Gastroesophageal sphincter (tissue), 4 donors: ENCODE results near the gene MGAT4A. TPM values are rescaled to one million over a fixed set of nuclear protein-coding genes. Genes with fewer than 3 reads are reported as not detected.

Experiments
- ATAC-seq: fragments of 150-250 bp; one replicate; pipeline ENCODE4 v1.9.1; 2016; ENCODE audit warnings: mild to moderate bottlenecking, moderate library complexity
- H3K27ac ChIP-seq, 4 donors: fragments of 200-600 bp; sonication (generic) in 3 of 4; 1 replicate in 3 of 4; 2 replicates in 1 of 4; pipeline ENCODE4 v1.5.1; 2016 to 2019
- H3K27me3 ChIP-seq: fragments of 200-600 bp; sonication (generic); one replicate; pipeline ENCODE4 v1.5.1; 2019
- H3K36me3 ChIP-seq, 2 donors: fragments of 200-600 bp; sonication (generic); one replicate each; pipeline ENCODE4 v1.5.1; 2019; ENCODE audit warnings: control low read depth in 1 of 2
- H3K4me1 ChIP-seq, 3 donors: fragments of 200-600 bp; sonication (generic); 1 replicate in 2 of 3; 2 replicates in 1 of 3; pipeline ENCODE4 v1.5.1; 2016 to 2019; ENCODE audit warnings: control low read depth in 2 of 3
- H3K4me3 ChIP-seq, 2 donors: fragments of 200-600 bp; sonication (generic); one replicate each; pipeline ENCODE4 v1.5.1; 2019; ENCODE audit warnings: mild to moderate bottlenecking in 1 of 2, moderate library complexity in 1 of 2
- H3K9me3 ChIP-seq, 3 donors: fragments of 200-600 bp; sonication (generic); one replicate each; pipeline ENCODE4 v1.5.1; 2017 to 2019; ENCODE audit warnings: control low read depth in 2 of 3
- EP300 ChIP-seq: sonication (generic); formaldehyde crosslinking; IDR thresholded peaks from one replicate; pipeline ENCODE4 v1.6.1; 2017; ENCODE audit warnings: antibody characterized with exemption, mild to moderate bottlenecking
- POLR2A ChIP-seq, 2 donors: fragments of 450-650 bp; IDR thresholded peaks; one replicate each; pipeline ENCODE4 v1.6.1; 2017; ENCODE audit warnings: antibody characterized with exemption in 2 of 2, mild to moderate bottlenecking in 2 of 2, moderate library complexity in 1 of 2
- POLR2AphosphoS5 ChIP-seq: sonication (generic); formaldehyde crosslinking; IDR thresholded peaks from one replicate; pipeline ENCODE4 v1.6.1; 2017; ENCODE audit warnings: antibody characterized with exemption
- WGBS, 2 donors: methylation state at CpG; one replicate each; pipeline ENCODE4 v1.1.5; 2018; ENCODE audit warnings: low coverage in 1 of 2; 5-methylcytosine and 5-hydroxymethylcytosine counted together
- total RNA-seq, 4 donors: library from RNA; depleted of rRNA; stranded (reverse); fragments of >200 nt; gene quantifications; one replicate each; pipeline ENCODE4 v1.1.0, GENCODE V29; 2016
- TF ChIP-seq, protein P1 (sequence below), 4 experiments: fragments of 200-600 bp in 2 of 4; fragments of 450-650 bp in 2 of 4; sonication (generic) in 1 of 4; IDR thresholded peaks; one replicate each; pipeline ENCODE4 v1.5.1; 2017 to 2019; ENCODE audit warnings: antibody characterized with exemption in 4 of 4, mild to moderate bottlenecking in 2 of 4, moderate library complexity in 2 of 4

The MGAT4A gene
- total RNA-seq, 4 donors from 2014 or later = 12.7 to 33.0 (median 21.2) TPM

DNA sequence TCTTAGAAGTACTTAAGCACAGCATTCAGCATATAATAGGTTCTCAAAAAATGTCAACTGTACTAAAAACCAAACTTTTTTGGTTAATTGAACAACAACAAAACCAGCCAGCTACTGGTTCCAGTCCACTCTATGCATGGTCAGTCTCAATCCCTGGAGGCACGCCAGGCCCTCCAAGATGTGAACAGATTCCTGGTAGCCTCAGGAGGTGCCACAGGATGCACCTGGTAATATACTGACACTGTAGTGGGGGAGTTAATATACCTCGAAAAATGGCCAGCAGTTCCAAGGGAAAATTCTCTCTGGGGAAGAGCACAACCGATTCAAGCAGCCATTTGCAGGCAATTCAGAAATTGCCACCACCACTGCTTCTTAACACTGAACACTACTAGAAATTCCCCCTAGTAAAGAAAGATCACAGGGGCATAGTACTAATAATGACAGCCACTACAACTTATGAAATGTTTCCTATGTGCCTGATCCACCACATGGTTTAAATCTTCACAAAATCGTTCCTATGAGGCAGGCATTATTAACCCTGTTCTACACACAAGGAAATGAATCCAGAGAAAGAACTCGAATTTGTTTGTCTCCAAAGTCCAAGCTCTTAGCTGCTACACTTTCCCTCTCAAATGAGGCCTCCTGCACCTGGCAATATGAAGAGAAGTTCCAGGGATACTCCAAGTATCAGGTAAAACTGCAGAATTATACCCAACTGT, 3.4 kb downstream of the MGAT4A start:
- no peaks in the 10 kb centered on the region for H3K27me3 ChIP-seq
- peaks cover 0 to 54% (median 20%) of the 10 kb centered on the region in 3 donors for H3K4me1 ChIP-seq
- peaks cover 0 to 11% of the 10 kb centered on the region in 2 donors for H3K36me3 ChIP-seq
- TF ChIP-seq POLR2A (IDR thresholded peaks at IDR 0.05) (no peak), EP300 (no peak), POLR2AphosphoS5 (no peak)
- TF ChIP-seq, protein P1, sequence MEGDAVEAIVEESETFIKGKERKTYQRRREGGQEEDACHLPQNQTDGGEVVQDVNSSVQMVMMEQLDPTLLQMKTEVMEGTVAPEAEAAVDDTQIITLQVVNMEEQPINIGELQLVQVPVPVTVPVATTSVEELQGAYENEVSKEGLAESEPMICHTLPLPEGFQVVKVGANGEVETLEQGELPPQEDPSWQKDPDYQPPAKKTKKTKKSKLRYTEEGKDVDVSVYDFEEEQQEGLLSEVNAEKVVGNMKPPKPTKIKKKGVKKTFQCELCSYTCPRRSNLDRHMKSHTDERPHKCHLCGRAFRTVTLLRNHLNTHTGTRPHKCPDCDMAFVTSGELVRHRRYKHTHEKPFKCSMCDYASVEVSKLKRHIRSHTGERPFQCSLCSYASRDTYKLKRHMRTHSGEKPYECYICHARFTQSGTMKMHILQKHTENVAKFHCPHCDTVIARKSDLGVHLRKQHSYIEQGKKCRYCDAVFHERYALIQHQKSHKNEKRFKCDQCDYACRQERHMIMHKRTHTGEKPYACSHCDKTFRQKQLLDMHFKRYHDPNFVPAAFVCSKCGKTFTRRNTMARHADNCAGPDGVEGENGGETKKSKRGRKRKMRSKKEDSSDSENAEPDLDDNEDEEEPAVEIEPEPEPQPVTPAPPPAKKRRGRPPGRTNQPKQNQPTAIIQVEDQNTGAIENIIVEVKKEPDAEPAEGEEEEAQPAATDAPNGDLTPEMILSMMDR (IDR thresholded peaks at IDR 0.05) = no peak
- ATAC-seq = no peak
- H3K27ac ChIP-seq = peak overlapping the region in 3 of 4 donors; percentile 32 to 52 (median 44)
- no peaks in the 10 kb centered on the region for H3K9me3 ChIP-seq
- 41 to 48% methylated on average over 4 to 5 of the region's 5 CpGs for WGBS, 2 donors
- H3K4me3 ChIP-seq = no peak overlapping the region

DNA sequence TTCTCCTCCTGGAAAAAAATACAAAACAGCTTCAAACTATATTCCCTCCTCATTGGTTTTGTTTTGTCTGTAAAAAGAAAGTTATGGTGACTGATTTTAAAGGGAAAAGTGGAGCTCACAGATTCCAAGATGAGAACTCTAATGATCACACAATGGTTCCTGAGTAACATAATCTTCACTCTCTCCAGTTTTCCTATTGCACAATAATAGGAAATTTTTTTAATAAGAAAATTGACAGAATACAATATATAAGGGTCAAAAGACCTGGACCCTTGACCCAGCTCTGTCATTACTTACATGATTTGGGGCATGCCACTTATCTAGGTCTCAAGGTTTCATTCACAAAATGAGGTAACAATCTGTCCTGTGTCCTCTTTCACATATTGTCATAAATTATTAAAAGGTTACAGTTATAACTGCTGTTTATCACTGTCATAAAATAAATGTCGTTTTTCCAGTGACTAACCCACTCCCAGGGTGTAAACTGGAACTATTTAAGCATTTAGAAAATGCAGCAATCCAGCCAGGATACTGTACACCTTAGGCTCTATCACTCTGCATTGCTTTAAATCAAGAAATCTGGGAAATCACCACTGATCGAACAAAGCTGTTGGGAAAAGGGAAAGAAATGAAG, 4.1 kb downstream of the MGAT4A start:
- no peak for ATAC-seq
- peak overlapping the region in 3 of 4 donors; percentile 4 to 52 (median 44) for H3K27ac ChIP-seq
- H3K36me3 ChIP-seq = peaks cover 0 to 17% of the 10 kb centered on the region in 2 donors

DNA sequence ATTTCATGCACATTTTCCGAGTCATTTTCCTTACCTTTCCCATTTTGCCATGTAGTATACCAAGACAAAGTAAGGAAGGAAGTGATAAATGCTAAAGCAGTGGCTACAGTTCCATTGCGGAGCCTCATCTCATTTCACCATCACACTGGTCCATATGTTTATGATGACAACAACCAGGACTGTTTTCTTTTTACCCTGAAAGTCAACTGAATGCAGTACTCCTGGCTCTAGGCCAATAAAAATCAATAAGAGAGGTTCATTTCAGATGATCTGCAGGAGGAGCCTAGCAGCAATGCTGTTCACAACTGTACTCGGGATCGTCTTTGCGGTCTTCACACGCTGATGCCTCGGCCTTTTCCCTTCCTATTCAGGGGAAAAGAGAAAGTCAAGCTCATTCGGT, 4.7 kb downstream of the MGAT4A start:
- Histone ChIP-seq H3K4me1 (peaks cover 0 to 46% (median 16%) of the 10 kb centered on the region in 3 donors), H3K27me3 (no peaks in the 10 kb centered on the region), H3K4me3 (no peak overlapping the region), H3K9me3 (no peaks in the 10 kb centered on the region), H3K36me3 (peaks cover 0 to 17% of the 10 kb centered on the region in 2 donors), H3K27ac (no peak overlapping the region)
- WGBS, 2 donors = 72 to 87% methylated on average over 4 to 6 of the region's 8 CpGs
- TF ChIP-seq, protein P1 (IDR thresholded peaks at IDR 0.05) = no peak
- TF ChIP-seq POLR2A (IDR thresholded peaks at IDR 0.05) (no peak), POLR2AphosphoS5 (no peak), EP300 (no peak)
- no peak for ATAC-seq

More for the DNA sequence above, 4.1 kb downstream of the MGAT4A start:
- WGBS, 2 donors = 30 to 43% methylated on average over 2 of the region's 2 CpGs
- H3K4me1 ChIP-seq = peaks cover 0 to 50% (median 16%) of the 10 kb centered on the region in 3 donors
- H3K4me3 ChIP-seq = no peak overlapping the region
- H3K9me3 ChIP-seq = no peaks in the 10 kb centered on the region
- TF ChIP-seq POLR2A (IDR thresholded peaks at IDR 0.05) (no peak), EP300 (no peak), POLR2AphosphoS5 (no peak)
- no peaks in the 10 kb centered on the region for H3K27me3 ChIP-seq

DNA sequence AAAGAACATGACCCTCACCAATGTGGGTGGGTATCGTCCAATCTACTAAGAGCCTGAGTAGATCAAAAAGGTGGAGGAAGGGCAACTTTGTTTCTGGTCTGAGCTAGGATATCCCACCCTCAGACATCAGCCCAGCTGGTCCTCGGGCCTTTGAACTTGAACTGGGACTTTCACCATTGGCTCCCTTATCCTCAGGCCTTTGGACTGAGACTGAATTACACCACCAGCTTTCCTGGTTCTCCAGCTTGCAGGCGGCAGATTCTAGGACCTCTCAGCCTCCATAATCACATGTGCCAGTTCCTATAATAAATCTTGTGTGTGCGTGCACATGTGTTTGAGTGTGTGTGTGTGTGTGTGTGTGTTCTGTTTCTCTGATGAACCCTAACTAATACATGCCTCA, 10.6 kb downstream of the MGAT4A start:
- Histone ChIP-seq H3K4me3 (no peak overlapping the region), H3K9me3 (peaks cover 0 to 7% (median 0%) of the 10 kb centered on the region in 3 donors), H3K27me3 (no peaks in the 10 kb centered on the region), H3K36me3 (peaks cover 0 to 34% of the 10 kb centered on the region in 2 donors), H3K4me1 (no peaks in the 10 kb centered on the region), H3K27ac (no peak overlapping the region)
- no peak for TF ChIP-seq POLR2A (IDR thresholded peaks at IDR 0.05)
- TF ChIP-seq EP300 = no peak
- TF ChIP-seq POLR2AphosphoS5 = no peak
- TF ChIP-seq, protein P1 (IDR thresholded peaks at IDR 0.05) = no peak
- no peak for ATAC-seq
- WGBS, 2 donors = 94 to 100% methylated on average over 1 to 2 of the region's 4 CpGs

DNA sequence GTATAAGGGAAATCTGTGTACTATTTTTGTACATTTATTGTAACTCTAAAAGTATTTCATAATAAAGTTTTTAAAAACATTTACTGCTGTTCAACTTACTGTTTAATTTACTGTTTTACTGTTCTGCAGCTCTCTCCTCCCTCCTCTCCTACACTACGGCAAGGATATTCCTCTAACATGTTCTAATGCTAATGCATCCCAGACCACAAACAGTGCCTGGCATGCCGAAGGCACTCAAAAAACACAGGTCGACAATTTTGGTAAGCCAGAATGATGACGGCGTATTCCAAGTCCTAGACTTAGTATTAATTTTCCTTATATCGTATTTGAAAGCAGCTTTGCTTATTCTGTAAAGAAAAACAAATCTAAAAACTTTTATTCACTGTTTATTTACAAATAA, 13.3 kb downstream of the MGAT4A start:
- H3K4me1 ChIP-seq = no peaks in the 10 kb centered on the region
- TF ChIP-seq POLR2AphosphoS5 = no peak
- 75 to 89% methylated on average over 6 of the region's 6 CpGs for WGBS, 2 donors
- H3K27ac ChIP-seq = no peak overlapping the region
- no peak for ATAC-seq
- H3K36me3 ChIP-seq = peaks cover 0 to 24% of the 10 kb centered on the region in 2 donors
- H3K9me3 ChIP-seq = peaks cover 0 to 7% (median 0%) of the 10 kb centered on the region in 3 donors
- H3K27me3 ChIP-seq = no peaks in the 10 kb centered on the region
- no peak overlapping the region for H3K4me3 ChIP-seq
